HFF-Myc (cell line): Measurements from ENCODE around the gene GPC1.

ENCODE experiments used
- DNase-seq: peaks from one replicate; pipeline ENCODE4 v3.0.0-alpha.2; 2011; ENCODE audit warnings: low read depth; ENCODE audit errors: extremely low read depth
- H3K4me3 ChIP-seq: replicated peaks from 2 replicates; pipeline ENCODE4 v1.5.1; 2011; ENCODE audit warnings: low read depth, mild to moderate bottlenecking, control low read depth, low read length
- TF ChIP-seq, protein P1 (sequence below): IDR thresholded peaks from 2 replicates; pipeline ENCODE4 v1.5.1; 2012; ENCODE audit warnings: mild to moderate bottlenecking, low read depth, low read length, control low read depth; ENCODE audit errors: missing control alignments

GPC1 gene

DNA sequence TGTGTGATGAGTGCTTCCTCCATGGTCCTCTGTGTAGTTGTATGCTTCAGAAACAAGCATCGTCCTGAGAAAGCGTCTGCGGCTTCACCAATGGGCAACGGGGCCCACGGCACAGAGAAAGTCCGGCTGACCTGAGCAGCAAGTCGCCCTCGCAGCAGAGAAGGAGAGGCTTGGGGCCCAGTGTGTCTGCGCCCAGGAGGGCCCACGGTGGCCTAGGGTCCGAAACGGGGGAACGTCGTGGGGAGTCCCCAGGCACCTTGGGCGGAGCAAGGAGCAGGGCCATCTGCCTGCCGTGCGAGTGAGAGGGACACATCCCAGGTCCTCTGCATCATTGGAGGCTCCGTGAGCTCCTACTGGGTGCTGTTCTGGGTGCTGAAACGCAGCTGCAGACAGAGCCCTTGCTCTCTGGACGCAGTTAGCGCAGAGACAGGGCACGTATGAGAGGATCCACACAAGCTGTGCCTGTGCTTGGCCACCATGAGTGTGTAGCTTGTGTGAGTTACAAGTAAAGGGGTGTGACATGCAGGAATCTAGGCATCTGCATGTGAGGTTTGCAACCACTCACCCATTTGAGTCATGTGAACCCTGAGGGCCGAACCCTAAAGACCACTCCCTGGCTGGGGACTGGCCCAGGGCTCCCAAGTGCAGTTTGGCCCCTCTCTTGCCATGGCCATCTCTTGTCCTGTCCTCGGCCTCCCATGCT, 10.6 kb downstream of the GPC1 start:
- TF ChIP-seq, protein P1, sequence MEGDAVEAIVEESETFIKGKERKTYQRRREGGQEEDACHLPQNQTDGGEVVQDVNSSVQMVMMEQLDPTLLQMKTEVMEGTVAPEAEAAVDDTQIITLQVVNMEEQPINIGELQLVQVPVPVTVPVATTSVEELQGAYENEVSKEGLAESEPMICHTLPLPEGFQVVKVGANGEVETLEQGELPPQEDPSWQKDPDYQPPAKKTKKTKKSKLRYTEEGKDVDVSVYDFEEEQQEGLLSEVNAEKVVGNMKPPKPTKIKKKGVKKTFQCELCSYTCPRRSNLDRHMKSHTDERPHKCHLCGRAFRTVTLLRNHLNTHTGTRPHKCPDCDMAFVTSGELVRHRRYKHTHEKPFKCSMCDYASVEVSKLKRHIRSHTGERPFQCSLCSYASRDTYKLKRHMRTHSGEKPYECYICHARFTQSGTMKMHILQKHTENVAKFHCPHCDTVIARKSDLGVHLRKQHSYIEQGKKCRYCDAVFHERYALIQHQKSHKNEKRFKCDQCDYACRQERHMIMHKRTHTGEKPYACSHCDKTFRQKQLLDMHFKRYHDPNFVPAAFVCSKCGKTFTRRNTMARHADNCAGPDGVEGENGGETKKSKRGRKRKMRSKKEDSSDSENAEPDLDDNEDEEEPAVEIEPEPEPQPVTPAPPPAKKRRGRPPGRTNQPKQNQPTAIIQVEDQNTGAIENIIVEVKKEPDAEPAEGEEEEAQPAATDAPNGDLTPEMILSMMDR = no peak
- DNase-seq = no peak
- no peak overlapping the region for H3K4me3 ChIP-seq

DNA sequence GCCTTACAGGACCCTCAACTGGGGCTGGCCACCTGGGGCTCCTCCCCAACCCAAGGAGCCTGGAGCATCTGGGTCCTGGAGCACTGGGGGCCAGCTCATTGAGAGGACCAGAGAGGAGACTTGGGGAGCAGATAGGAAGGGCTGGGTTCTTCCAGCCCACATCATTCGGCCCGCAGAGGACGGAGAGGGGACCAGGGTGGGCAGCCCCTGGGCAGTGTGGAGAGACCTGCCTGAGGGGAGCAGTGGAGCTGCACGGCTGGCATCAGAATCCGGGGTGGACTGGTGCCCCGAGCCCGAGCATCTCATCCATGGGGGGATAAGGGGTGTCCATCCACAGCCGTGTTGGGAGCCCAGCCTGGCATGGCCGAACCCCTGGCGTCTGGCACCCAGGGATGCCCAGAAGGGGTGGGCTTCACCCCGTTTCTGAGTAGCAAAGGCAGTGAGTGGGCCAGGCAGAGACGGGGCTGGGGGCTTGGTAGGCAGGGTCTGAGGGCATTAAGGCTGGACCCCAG, 11.3 kb downstream of the GPC1 start:
- no peak overlapping the region for H3K4me3 ChIP-seq
- TF ChIP-seq, protein P1 = no peak
- DNase-seq = no peak

GRCh38 chr2:240447331-240447730, 11.9 kb downstream of the GPC1 start:
- DNase-seq = no peak
- no peak overlapping the region for H3K4me3 ChIP-seq
- TF ChIP-seq, protein P1 = no peak

GRCh38 chr2:240447934-240448333, 12.5 kb downstream of the GPC1 start:
- TF ChIP-seq, protein P1 = no peak
- H3K4me3 ChIP-seq = no peak overlapping the region
- DNase-seq = no peak

GRCh38 chr2:240448387-240449274, 13.2 kb downstream of the GPC1 start:
- DNase-seq = no peak
- TF ChIP-seq, protein P1 = no peak
- no peak overlapping the region for H3K4me3 ChIP-seq

DNA sequence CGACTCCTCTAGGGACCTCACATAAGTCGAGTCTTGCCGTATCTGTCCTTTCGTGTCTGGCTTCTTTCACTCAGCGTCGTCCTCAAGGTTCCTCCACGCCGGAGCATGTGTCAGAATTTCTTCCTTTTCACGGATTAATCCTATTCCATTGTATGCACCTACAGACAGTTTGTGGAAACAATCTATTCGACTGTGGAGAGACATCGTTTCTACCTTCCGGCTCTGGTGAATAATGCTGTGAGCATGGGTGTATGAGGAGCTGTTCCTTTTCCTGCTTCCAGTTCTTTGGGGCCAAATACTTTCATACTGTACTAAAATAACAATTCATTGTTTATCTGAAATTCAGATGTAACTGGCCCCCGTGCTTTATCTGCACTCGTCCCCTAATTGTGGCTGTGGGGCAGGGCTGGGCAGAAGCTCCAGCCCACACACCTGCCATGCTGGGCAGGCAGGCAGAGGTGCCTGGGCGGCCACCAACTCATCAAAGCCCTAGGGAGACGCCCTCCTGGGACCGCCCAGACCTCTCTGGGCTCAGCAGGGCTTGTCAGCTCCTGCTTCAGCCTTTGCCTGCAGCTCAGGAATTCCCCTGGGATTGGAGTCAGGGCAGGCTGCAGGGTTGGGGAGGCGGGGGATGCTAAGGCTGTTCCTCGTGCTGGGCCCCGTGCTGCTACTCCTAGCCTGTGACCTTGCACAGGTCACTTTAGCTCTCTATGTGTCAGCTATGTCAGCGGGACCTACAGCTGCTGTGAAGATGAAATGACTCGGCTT, 14.5 kb downstream of the GPC1 start:
- no peak for DNase-seq
- TF ChIP-seq, protein P1 = no peak
- no peak overlapping the region for H3K4me3 ChIP-seq
